Measurements from ENCODE around the gene YWHAQ. TPM values are rescaled to one million over a fixed set of nuclear protein-coding genes. Genes with fewer than 3 reads are reported as not detected.

The YWHAQ gene
- total and polyA plus RNA-seq, 4 donors, result 68.8 to 145 (median 88.0) TPM

- no peaks in the 10 kb centered on the region for H3K9me3 ChIP-seq (ENCODE audit: control insufficient read depth in 4 of 4, low read length in 3 of 4)
- 95% methylated on average over 3 of the region's 3 CpGs for WGBS
- H3K4me1 ChIP-seq (ENCODE audit: control insufficient read depth in 4 of 4, insufficient read depth in 4 of 4, low read length in 3 of 4), result no peaks in the 10 kb centered on the region
- TF ChIP-seq FOXA1 (IDR thresholded peaks at IDR 0.05), result no peak
- no peak for TF ChIP-seq SP1 (IDR thresholded peaks at IDR 0.05)
- no peak for TF ChIP-seq FOXA2 (IDR thresholded peaks at IDR 0.05)
- TF ChIP-seq CTCF (IDR thresholded peaks at IDR 0.05; ENCODE audit: low read depth, low read length, missing input control), result no peak
- TF ChIP-seq EGR1 (IDR thresholded peaks at IDR 0.05; ENCODE audit: low read depth in 2 of 2), result no peak
- TF ChIP-seq GABPA (IDR thresholded peaks at IDR 0.05 in 1 of 2, conservative IDR thresholded peaks at IDR 0.05 in 1 of 2), result no peak
- no peak for TF ChIP-seq MAX (IDR thresholded peaks at IDR 0.05)
- no peak for TF ChIP-seq TAF1 (conservative IDR thresholded peaks at IDR 0.05)
- no peaks in the 10 kb centered on the region for H3K36me3 ChIP-seq (ENCODE audit: control insufficient read depth in 4 of 4, insufficient read depth in 3 of 4, low read depth in 1 of 4, low read length in 3 of 4)
- no peaks in the 10 kb centered on the region for H3K27me3 ChIP-seq (ENCODE audit: control insufficient read depth in 4 of 4, insufficient read depth in 4 of 4, low read length in 3 of 4)
- H3K4me3 ChIP-seq (ENCODE audit: low read depth in 1 of 3, low read length in 3 of 3), result no peak overlapping the region
- no peak for DNase-seq (ENCODE audit: low spot score)
- no peak overlapping the region for H3K27ac ChIP-seq (ENCODE audit: low read depth in 1 of 2, low read length in 2 of 2)
- no peak overlapping the region for H3K9ac ChIP-seq (ENCODE audit: low read depth in 1 of 2, low read length in 2 of 2)
Observed at GRCh38 chr2:9664365-9664764, 33.6 kb upstream of the YWHAQ start.

GRCh38 chr2:9663008-9663879, 32.4 kb upstream of the YWHAQ start:
- Histone ChIP-seq H3K27ac (ENCODE audit: low read depth in 1 of 2, low read length in 2 of 2) (no peak overlapping the region), H3K27me3 (ENCODE audit: control insufficient read depth in 4 of 4, insufficient read depth in 4 of 4, low read length in 3 of 4) (no peaks in the 10 kb centered on the region), H3K4me1 (ENCODE audit: control insufficient read depth in 4 of 4, insufficient read depth in 4 of 4, low read length in 3 of 4) (no peaks in the 10 kb centered on the region), H3K9ac (ENCODE audit: low read depth in 1 of 2, low read length in 2 of 2) (no peak overlapping the region), H3K4me3 (ENCODE audit: low read depth in 1 of 3, low read length in 3 of 3) (no peak overlapping the region), H3K36me3 (ENCODE audit: control insufficient read depth in 4 of 4, insufficient read depth in 3 of 4, low read depth in 1 of 4, low read length in 3 of 4) (no peaks in the 10 kb centered on the region), H3K9me3 (ENCODE audit: control insufficient read depth in 4 of 4, low read length in 3 of 4) (no peaks in the 10 kb centered on the region)
- no peak for DNase-seq (ENCODE audit: low spot score)
- WGBS, result 78% methylated on average over 7 of the region's 7 CpGs
- TF ChIP-seq REST (IDR thresholded peaks at IDR 0.05), result no peak
- TF ChIP-seq NR2F2 (IDR thresholded peaks at IDR 0.05), result no peak
- no peak for TF ChIP-seq RXRA (IDR thresholded peaks at IDR 0.05)
- TF ChIP-seq MAX (IDR thresholded peaks at IDR 0.05), result no peak
- no peak for TF ChIP-seq YY1 (IDR thresholded peaks at IDR 0.05)

Measured in liver (tissue), 9 donors.